HL-60 (cell line): ENCODE data around the gene TMEM127.
A peak's percentile ranks its signal among the peaks of the same experiment; 100 is the strongest.

Experiments used
- DNase-seq, 2 experiments: peaks; one replicate each; pipeline ENCODE4 v3.0.0-alpha.2; 2010 to 2020; ENCODE audit warnings: low read depth in 1 of 2, low spot score in 1 of 2
- H3K27ac ChIP-seq: fragments of 250-450 bp; sonication (Bioruptor Pico); replicated peaks from 2 replicates; pipeline ENCODE4 v1.5.1; 2020; ENCODE audit warnings: mild to moderate bottlenecking, moderate library complexity
- H3K27me3 ChIP-seq: fragments of 250-450 bp; sonication (Bioruptor Pico); 2 replicates; pipeline ENCODE4 v1.5.1; 2021; ENCODE audit warnings: mild to moderate bottlenecking, moderate library complexity; ENCODE audit not compliant: insufficient read depth, poor library complexity, severe bottlenecking
- H3K4me3 ChIP-seq: replicated peaks from 2 replicates; pipeline ENCODE4 v1.5.1; 2011; ENCODE audit warnings: mild to moderate bottlenecking, control low read depth, low read length; ENCODE audit not compliant: insufficient read depth
- CTCF ChIP-seq: IDR thresholded peaks from one replicate; pipeline ENCODE4 v1.5.1; 2011; ENCODE audit warnings: low read length, control low read depth, inconsistent platforms; ENCODE audit not compliant: insufficient read depth
- GABPA ChIP-seq: IDR thresholded peaks from 2 replicates; pipeline ENCODE4 v1.6.1; 2012; ENCODE audit warnings: low read depth
- POLR2AphosphoS5 ChIP-seq: IDR thresholded peaks from 2 replicates; pipeline ENCODE4 v1.6.1; 2012; ENCODE audit warnings: low read depth
- SPI1 ChIP-seq: IDR thresholded peaks from 2 replicates; pipeline ENCODE4 v1.6.1; 2012; ENCODE audit warnings: low read depth, mild to moderate bottlenecking, borderline replicate concordance
- long read RNA-seq: library from polyadenylated mRNA; unstranded; transcript quantifications from one replicate; pipeline ENCODE4 v2.0.0, GENCODE V29; 2020
- TF ChIP-seq, protein P1 (sequence below): IDR thresholded peaks from 2 replicates; pipeline ENCODE4 v1.6.1; 2012; ENCODE audit warnings: low read depth; ENCODE audit not compliant: insufficient replicate concordance

TMEM127 gene
- long read RNA-seq, partial matches to known transcripts = 6 of 27 reads
- long read RNA-seq, other reads (novel, unspliced or antisense) = 21 of 27 reads

GRCh38 chr2:96265840-96266679 lies at the start of gene TMEM127, which contains the start of gene CIAO1:
TSS of gene TMEM127 (minus strand) at chr2:96265997. CDS start at chr2:96265381, 616 bp downstream.
TSS of gene CIAO1 (plus strand) at chr2:96266225. CDS start at chr2:96266351, 126 bp downstream.
- Histone ChIP-seq H3K27me3 (no peaks in the 10 kb centered on the region), H3K27ac (peak within 1 kb of the TSS; percentile 77), H3K4me3 (peak within 1 kb of the TSS; percentile 97)
- TF ChIP-seq, protein P1, sequence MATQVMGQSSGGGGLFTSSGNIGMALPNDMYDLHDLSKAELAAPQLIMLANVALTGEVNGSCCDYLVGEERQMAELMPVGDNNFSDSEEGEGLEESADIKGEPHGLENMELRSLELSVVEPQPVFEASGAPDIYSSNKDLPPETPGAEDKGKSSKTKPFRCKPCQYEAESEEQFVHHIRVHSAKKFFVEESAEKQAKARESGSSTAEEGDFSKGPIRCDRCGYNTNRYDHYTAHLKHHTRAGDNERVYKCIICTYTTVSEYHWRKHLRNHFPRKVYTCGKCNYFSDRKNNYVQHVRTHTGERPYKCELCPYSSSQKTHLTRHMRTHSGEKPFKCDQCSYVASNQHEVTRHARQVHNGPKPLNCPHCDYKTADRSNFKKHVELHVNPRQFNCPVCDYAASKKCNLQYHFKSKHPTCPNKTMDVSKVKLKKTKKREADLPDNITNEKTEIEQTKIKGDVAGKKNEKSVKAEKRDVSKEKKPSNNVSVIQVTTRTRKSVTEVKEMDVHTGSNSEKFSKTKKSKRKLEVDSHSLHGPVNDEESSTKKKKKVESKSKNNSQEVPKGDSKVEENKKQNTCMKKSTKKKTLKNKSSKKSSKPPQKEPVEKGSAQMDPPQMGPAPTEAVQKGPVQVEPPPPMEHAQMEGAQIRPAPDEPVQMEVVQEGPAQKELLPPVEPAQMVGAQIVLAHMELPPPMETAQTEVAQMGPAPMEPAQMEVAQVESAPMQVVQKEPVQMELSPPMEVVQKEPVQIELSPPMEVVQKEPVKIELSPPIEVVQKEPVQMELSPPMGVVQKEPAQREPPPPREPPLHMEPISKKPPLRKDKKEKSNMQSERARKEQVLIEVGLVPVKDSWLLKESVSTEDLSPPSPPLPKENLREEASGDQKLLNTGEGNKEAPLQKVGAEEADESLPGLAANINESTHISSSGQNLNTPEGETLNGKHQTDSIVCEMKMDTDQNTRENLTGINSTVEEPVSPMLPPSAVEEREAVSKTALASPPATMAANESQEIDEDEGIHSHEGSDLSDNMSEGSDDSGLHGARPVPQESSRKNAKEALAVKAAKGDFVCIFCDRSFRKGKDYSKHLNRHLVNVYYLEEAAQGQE = no peak
- TF ChIP-seq GABPA (peak; percentile 94), POLR2AphosphoS5 (peak; percentile 91), CTCF (peak; percentile 19)
- peak; percentile 92 to 99 for DNase-seq

GRCh38 chr2:96315005-96315399 lies 49.2 kb upstream of the TMEM127 start:
- DNase-seq = no peak
- no peak overlapping the region for H3K27ac ChIP-seq
- TF ChIP-seq GABPA (no peak), CTCF (no peak), SPI1 (no peak), POLR2AphosphoS5 (no peak)
- TF ChIP-seq, protein P1 = no peak
- no peaks in the 10 kb centered on the region for H3K27me3 ChIP-seq
- H3K4me3 ChIP-seq = no peak overlapping the region

- Histone ChIP-seq H3K4me3 (no peak overlapping the region), H3K27ac (no peak overlapping the region), H3K27me3 (no peaks in the 10 kb centered on the region)
- DNase-seq = no peak
- no peak for TF ChIP-seq POLR2AphosphoS5
- no peak for TF ChIP-seq CTCF
- no peak for TF ChIP-seq GABPA
- no peak for TF ChIP-seq SPI1
- TF ChIP-seq, protein P1 = no peak
Observed at GRCh38 chr2:96308248-96308647, 42.5 kb upstream of the TMEM127 start.
